ENCODE measurements around the gene TBC1D16. TPM values are rescaled to one million over a fixed set of nuclear protein-coding genes. Genes with fewer than 3 reads are reported as not detected.

Gene TBC1D16
- total RNA-seq, 1 donor from 2014 or later = 24.7 TPM

DNA sequence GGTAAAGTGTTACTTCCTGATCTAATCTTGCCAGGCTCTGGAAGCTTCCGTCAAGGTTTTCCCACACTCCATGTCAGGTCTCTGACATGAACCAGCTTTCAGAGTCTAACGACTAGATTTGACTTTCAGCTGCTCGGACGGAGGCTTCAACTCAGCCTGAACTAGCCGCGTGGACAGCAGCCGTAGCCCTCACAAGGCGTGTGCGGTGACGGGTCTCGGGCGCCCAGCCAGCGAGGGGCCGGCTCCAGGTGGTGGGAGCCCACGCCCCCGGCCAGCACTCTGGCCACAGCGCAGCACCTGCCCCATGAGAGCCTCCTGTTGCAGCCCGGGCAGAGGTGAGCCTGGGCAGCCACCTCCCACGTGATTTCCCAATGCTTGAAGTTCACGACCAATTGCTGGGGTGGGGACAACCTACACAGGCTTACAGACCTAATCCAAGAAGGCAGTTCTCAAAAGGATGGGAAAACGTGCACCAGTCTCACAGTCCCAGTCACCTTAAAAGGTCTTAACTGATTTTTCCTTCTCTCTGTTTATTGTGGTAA, 45.5 kb downstream of the TBC1D16 start:
- Histone ChIP-seq H3K9me3 (no peaks in the 10 kb centered on the region), H3K27me3 (ENCODE audit: low read depth) (no peaks in the 10 kb centered on the region), H3K4me1 (peaks cover 46% of the 10 kb centered on the region), H3K4me3 (no peak overlapping the region), H3K27ac (no peak overlapping the region), H3K36me3 (no peaks in the 10 kb centered on the region)
- ATAC-seq = no peak
- TF ChIP-seq, protein P1, sequence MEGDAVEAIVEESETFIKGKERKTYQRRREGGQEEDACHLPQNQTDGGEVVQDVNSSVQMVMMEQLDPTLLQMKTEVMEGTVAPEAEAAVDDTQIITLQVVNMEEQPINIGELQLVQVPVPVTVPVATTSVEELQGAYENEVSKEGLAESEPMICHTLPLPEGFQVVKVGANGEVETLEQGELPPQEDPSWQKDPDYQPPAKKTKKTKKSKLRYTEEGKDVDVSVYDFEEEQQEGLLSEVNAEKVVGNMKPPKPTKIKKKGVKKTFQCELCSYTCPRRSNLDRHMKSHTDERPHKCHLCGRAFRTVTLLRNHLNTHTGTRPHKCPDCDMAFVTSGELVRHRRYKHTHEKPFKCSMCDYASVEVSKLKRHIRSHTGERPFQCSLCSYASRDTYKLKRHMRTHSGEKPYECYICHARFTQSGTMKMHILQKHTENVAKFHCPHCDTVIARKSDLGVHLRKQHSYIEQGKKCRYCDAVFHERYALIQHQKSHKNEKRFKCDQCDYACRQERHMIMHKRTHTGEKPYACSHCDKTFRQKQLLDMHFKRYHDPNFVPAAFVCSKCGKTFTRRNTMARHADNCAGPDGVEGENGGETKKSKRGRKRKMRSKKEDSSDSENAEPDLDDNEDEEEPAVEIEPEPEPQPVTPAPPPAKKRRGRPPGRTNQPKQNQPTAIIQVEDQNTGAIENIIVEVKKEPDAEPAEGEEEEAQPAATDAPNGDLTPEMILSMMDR (IDR thresholded peaks at IDR 0.05) = no peak
- no peak for DNase-seq
- intact Hi-C loops (cut with DNase I) = no loop called here

- H3K4me3 ChIP-seq = no peak overlapping the region
- no peaks in the 10 kb centered on the region for H3K36me3 ChIP-seq
- TF ChIP-seq, protein P1 (IDR thresholded peaks at IDR 0.05) = no peak
- no peaks in the 10 kb centered on the region for H3K27me3 ChIP-seq (ENCODE audit: low read depth)
- peaks cover 41% of the 10 kb centered on the region for H3K4me1 ChIP-seq
- DNase-seq (no peak), ATAC-seq (no peak)
- intact Hi-C loops (cut with DNase I) = no loop called here
- H3K9me3 ChIP-seq = no peaks in the 10 kb centered on the region
- no peak overlapping the region for H3K27ac ChIP-seq
Measured at GRCh38 chr17:79989106-79989835, 46.4 kb downstream of the TBC1D16 start.

GRCh38 chr17:79988185-79988971, 47.3 kb downstream of the TBC1D16 start:
- Histone ChIP-seq H3K9me3 (no peaks in the 10 kb centered on the region), H3K36me3 (no peaks in the 10 kb centered on the region), H3K4me1 (peaks cover 32% of the 10 kb centered on the region), H3K27me3 (ENCODE audit: low read depth) (no peaks in the 10 kb centered on the region), H3K4me3 (no peak overlapping the region), H3K27ac (no peak overlapping the region)
- TF ChIP-seq, protein P1 (IDR thresholded peaks at IDR 0.05) = no peak
- no peak for ATAC-seq
- intact Hi-C loops (cut with DNase I) = no loop called here
- peak; percentile 47 for DNase-seq

DNA sequence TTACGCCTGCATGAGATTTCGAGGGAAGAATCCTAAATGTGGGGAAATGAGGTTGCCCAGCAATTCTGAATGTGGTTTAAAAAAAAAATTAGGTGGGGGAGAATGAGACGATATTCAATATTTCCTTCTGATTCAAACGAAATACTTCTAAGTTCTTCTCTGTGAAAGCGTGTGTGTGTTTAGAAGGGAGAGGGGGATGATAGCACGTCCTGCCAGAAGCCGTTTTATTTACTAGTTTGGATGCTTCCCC, 47.8 kb downstream of the TBC1D16 start:
- ATAC-seq (no peak), DNase-seq (no peak)
- Histone ChIP-seq H3K36me3 (no peaks in the 10 kb centered on the region), H3K27ac (no peak overlapping the region), H3K4me1 (peaks cover 27% of the 10 kb centered on the region), H3K4me3 (no peak overlapping the region), H3K27me3 (ENCODE audit: low read depth) (no peaks in the 10 kb centered on the region), H3K9me3 (no peaks in the 10 kb centered on the region)
- TF ChIP-seq, protein P1 (IDR thresholded peaks at IDR 0.05) = no peak
- intact Hi-C loops (cut with DNase I) = no loop called here

GRCh38 chr17:79987187-79987934, 48.3 kb downstream of the TBC1D16 start:
- no peak overlapping the region for H3K27ac ChIP-seq
- ATAC-seq (no peak), DNase-seq (peak; percentile 28)
- H3K4me3 ChIP-seq = no peak overlapping the region
- no peaks in the 10 kb centered on the region for H3K36me3 ChIP-seq
- H3K27me3 ChIP-seq (ENCODE audit: low read depth) = no peaks in the 10 kb centered on the region
- no peaks in the 10 kb centered on the region for H3K9me3 ChIP-seq
- TF ChIP-seq, protein P1 (IDR thresholded peaks at IDR 0.05) = no peak
- intact Hi-C loops (cut with DNase I) = no loop called here
- peaks cover 22% of the 10 kb centered on the region for H3K4me1 ChIP-seq

All from lower lobe of right lung (tissue), 2 donors.